ENCODE results near the gene ACOD1. TPM values are rescaled to one million over a fixed set of nuclear protein-coding genes. Genes with fewer than 3 reads are reported as not detected.
A peak's percentile ranks its signal among the peaks of the same experiment; 100 is the strongest.

Gene ACOD1
- total RNA-seq, 4 donors from 2014 or later: not detected

GRCh38 chr13:76976929-76977328, 28.6 kb downstream of the ACOD1 start:
- DNase-seq: no peak
- peaks cover 0 to 39% (median 0%) of the 10 kb centered on the region in 4 donors for H3K27me3 ChIP-seq
- H3K9me3 ChIP-seq: no peaks in the 10 kb centered on the region
- H3K36me3 ChIP-seq: no peaks in the 10 kb centered on the region
- H3K4me1 ChIP-seq: peaks cover 5 to 30% (median 7%) of the 10 kb centered on the region in 3 donors
- intact Hi-C loops (cut with DNase I): no loop called here
- no peak overlapping the region for H3K4me3 ChIP-seq
- TF ChIP-seq CTCF (IDR thresholded peaks at IDR 0.05) (no peak), POLR2A (IDR thresholded peaks at IDR 0.05) (no peak)
- H3K27ac ChIP-seq: peak overlapping the region in 1 of 4 donors; percentile 26
- WGBS, 2 donors: 39 to 46% methylated on average over 5 of the region's 5 CpGs

- peak overlapping the region in 3 of 4 donors; percentile 5 to 55 (median 37) for H3K4me3 ChIP-seq
- TF ChIP-seq POLR2A (IDR thresholded peaks at IDR 0.05) (no peak), CTCF (IDR thresholded peaks at IDR 0.05) (peak; percentile 70 to 97 (median 88))
- WGBS, 2 donors: 5% methylated on average over 15 to 20 of the region's 34 CpGs
Measured at GRCh38 chr13:76980075-76980718, 31.9 kb downstream of the ACOD1 start.

GRCh38 chr13:76982061-76982460, 33.8 kb downstream of the ACOD1 start:
- Histone ChIP-seq H3K36me3 (no peaks in the 10 kb centered on the region), H3K9me3 (no peaks in the 10 kb centered on the region), H3K4me3 (no peak overlapping the region), H3K4me1 (peaks cover 0 to 13% (median 5%) of the 10 kb centered on the region in 3 donors), H3K27me3 (peaks cover 0 to 38% (median 0%) of the 10 kb centered on the region in 4 donors), H3K27ac (no peak overlapping the region)
- WGBS, 2 donors: 48 to 75% methylated on average over 6 of the region's 6 CpGs
- no peak for TF ChIP-seq CTCF (IDR thresholded peaks at IDR 0.05)
- TF ChIP-seq POLR2A (IDR thresholded peaks at IDR 0.05): no peak
- intact Hi-C loops (cut with DNase I): no loop called here
- no peak for DNase-seq

More at GRCh38 chr13:76980075-76980718, 31.9 kb downstream of the ACOD1 start:
- intact Hi-C loops (cut with DNase I): no loop called here
- no peaks in the 10 kb centered on the region for H3K9me3 ChIP-seq
- no peak for DNase-seq
- H3K27ac ChIP-seq: no peak overlapping the region
- H3K36me3 ChIP-seq: no peaks in the 10 kb centered on the region
- peaks cover 0 to 39% (median 0%) of the 10 kb centered on the region in 4 donors for H3K27me3 ChIP-seq
- H3K4me1 ChIP-seq: peaks cover 5 to 30% (median 7%) of the 10 kb centered on the region in 3 donors

- WGBS, 2 donors: 74 to 88% methylated on average over 5 of the region's 5 CpGs
- intact Hi-C loops (cut with DNase I): no loop called here
- TF ChIP-seq POLR2A (IDR thresholded peaks at IDR 0.05) (no peak), CTCF (IDR thresholded peaks at IDR 0.05) (no peak)
- no peaks in the 10 kb centered on the region for H3K9me3 ChIP-seq
- H3K4me3 ChIP-seq: no peak overlapping the region
- H3K27me3 ChIP-seq: peaks cover 0 to 27% (median 0%) of the 10 kb centered on the region in 4 donors
- no peak overlapping the region for H3K27ac ChIP-seq
- no peak for DNase-seq
- H3K36me3 ChIP-seq: no peaks in the 10 kb centered on the region
- H3K4me1 ChIP-seq: peaks cover 0 to 12% (median 5%) of the 10 kb centered on the region in 3 donors
Measured at GRCh38 chr13:76983676-76984075, 35.4 kb downstream of the ACOD1 start.

GRCh38 chr13:76991432-76991795, 43.1 kb downstream of the ACOD1 start:
- Histone ChIP-seq H3K27ac (peak overlapping the region; percentile 90 to 95 (median 93)), H3K4me1 (peaks cover 7 to 28% (median 13%) of the 10 kb centered on the region in 3 donors), H3K27me3 (no peaks in the 10 kb centered on the region), H3K36me3 (peaks cover 0 to 11% (median 0%) of the 10 kb centered on the region in 3 donors), H3K4me3 (peak overlapping the region; percentile 66 to 79 (median 78)), H3K9me3 (no peaks in the 10 kb centered on the region)
- DNase-seq: peak; percentile 44
- intact Hi-C loops (cut with DNase I): no loop called here
- TF ChIP-seq CTCF (IDR thresholded peaks at IDR 0.05) (no peak), POLR2A (IDR thresholded peaks at IDR 0.05) (no peak)
- 31 to 45% methylated on average over 10 to 11 of the region's 15 CpGs for WGBS, 2 donors
